GM19452 (cell line): ENCODE results near the gene C12orf56.
A peak's percentile ranks its signal among the peaks of the same experiment; 100 is the strongest.

Experiments
- ATAC-seq: cut with Tn5 transposase; IDR thresholded peaks from one replicate; pipeline ENCODE4 v1.9.1; 2021; ENCODE audit not compliant: unreplicated experiment

The C12orf56 gene, protein sequence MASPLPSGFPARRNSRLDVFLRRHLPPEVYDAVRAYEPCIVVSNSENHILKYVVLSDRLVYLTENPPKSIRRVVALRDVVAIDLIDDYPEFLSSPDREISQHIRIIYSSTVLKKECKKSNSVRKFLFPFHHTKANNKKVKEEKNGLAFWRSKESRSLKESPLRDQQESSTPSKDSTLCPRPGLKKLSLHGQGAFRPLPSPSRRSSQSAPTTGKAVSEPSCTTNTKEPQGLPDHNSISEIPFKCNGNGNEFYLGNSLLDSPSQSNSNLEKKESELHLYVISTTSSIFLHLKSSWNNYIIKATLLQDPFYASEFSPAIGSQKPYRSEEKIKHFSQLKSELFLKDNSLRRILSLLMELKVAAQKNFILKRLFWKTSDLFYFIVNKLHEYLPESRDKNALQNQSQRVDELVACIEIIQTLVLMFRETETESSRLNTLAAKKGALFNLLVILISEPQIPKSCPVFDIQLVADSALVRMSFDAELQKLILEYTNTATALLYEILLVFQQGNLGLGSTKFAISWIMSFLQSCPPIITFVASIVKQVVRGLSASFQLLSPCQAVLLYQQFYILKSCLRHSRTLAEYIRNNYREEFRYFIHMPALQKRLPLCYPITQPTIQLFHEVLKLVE

DNA sequence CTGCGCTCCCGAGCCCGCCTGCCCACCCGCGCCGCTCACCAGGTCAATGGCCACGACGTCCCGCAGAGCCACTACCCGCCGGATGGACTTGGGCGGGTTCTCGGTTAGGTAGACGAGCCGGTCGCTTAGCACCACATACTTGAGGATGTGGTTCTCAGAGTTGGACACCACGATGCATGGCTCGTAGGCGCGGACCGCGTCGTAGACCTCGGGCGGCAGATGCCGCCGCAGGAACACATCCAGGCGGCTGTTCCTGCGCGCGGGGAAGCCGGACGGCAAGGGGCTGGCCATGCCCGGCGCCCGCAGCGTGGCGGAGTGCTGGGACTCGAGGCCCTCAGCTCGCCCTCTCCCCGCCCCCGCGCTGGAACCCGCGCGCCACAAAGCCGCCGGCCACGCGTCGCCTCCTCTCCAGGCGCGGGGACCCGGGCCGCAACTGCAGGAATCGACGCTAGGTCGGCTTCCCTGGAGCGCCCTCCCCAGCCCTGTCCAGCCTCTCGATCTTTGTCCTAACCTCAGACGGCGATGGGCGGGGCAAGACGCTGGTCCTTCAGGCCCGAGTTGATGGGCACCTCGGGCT, at the start of gene C12orf56:
Gene C12orf56 (minus strand): TSS at position 484 of the 577 bp plus-strand sequence. CDS start 193 bp downstream, at position 291.
- no peak for ATAC-seq

DNA sequence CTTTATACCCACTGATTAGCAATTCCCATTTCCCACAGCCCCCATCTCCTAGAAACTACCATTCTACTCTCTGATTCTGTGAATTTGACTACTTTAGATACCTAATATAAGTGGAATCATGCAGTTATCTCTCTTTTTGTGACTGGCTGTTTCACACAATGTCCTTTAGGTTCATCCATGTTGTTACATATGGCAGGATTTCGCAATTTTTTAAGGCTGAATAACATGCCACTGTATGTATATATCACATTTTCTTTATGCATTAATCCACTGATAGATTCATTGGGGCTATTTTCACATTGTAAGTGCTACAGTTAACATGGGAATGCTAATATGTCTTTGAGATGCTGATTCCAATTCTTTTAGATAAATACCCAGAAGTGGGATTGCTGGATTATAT, 49.5 kb upstream of the C12orf56 start:
- no peak for ATAC-seq

DNA sequence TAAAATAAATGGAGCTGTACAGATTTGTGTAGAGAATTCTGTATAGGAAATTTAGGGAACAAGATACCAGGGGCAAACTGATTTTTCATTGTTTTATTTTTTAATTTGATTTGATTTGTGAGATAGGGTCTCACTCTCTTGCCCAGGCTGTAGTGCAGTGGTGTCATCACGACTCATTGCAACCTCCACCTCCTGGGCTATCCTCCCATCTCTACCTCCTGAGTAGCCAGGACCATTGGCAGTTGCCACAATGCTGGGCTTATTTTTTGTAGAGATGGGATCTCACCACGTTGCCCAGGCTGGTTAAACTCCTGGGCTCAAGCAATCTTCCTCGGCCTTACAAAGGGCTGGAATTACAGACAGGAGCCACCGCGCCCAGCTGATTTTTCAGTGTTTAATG, 43.4 kb upstream of the C12orf56 start:
- no peak for ATAC-seq

DNA sequence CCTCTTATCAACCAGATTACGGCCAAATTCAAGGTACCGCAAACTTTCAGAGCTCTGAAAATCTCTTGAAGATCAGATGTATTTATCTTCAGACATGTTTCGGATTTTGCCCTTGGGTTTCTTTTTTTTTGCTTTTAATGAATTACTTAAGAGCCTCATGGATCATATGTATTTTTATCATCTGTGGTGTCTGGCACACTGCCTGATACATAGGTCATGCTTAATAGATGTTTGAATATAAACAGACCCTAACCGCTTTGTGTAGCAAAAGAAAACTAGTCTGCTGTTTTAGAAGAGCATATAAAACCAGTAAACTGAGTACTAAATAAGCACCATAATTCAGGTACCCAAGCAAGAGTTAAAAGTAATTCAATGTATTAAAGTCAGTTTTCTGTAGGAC, 41.2 kb upstream of the C12orf56 start:
- ATAC-seq = no peak

DNA sequence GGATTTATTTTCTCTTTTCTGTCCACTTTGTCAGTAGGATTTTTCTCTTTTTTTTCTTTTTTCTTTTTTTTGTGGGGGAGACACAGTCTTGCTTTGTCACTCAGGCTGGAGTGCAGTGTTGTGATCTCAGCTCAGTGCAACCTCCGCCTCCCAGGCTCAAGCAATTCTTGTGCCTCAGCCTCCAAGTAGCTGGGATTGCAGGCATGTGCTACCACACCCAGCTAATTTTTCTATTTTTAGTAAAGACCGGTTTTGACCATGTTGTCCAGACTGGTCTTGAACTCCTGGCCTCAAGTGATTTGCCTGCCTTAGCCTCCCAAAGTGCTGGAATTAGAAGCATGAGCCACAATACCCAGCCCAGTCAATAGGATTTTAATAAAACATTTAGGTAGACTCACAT, 40.3 kb upstream of the C12orf56 start:
- no peak for ATAC-seq

DNA sequence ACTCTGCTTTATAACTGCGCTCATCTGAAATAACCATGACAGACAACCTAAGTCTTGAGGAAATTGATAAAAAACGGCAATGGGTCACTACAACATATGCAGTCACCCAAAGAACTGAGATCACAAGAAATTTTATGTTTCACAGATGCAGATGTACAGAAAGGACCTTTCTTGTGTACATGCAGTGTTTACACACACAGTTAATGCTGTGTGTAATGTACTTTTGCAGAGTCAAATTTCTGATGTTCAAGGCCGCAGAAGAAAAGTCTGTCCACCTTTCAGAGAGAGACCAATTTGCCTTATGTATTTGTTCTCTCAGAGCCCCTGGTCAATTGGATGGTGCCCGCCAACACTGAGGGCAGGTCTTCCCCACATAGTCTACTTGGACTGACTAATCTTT, 38.4 kb upstream of the C12orf56 start:
- ATAC-seq = no peak

DNA sequence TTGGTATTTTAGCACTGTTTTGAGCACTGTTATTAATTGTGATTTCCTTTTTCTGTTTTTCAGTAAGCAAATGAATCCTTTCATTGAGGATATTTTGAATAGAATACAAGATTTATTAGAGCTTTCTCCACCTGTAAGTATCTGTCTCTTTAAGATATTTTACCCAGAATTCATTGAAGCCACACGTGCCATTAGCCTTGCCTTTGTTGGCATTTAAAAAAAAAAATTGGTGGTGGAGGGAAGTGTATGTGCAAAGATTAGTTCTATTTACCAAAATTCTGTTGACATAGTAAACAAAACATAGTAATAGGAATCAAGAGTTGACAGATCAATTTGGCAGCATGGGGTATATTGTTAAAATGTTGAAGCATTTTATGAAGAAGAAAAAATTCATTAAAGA, 37.4 kb upstream of the C12orf56 start:
- ATAC-seq = no peak

DNA sequence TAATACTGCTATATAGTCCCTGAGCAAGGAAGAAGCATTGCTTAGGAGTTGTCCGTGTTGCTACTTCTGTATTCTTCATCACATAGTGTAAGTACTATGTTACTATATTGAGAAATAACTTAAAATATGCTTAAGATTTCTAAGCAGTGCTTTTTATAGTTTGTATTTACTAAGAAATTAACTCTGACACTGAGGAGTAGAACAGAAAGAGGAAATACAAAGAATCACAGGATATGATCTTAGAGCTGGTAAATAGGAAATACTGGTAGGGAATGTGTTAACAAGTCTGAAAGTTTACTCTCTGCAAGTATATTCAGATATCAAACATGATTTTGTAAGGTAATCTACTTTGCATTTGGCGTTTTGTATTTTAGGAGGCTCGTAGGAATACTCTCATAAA, 29.1 kb upstream of the C12orf56 start:
- ATAC-seq = no peak

DNA sequence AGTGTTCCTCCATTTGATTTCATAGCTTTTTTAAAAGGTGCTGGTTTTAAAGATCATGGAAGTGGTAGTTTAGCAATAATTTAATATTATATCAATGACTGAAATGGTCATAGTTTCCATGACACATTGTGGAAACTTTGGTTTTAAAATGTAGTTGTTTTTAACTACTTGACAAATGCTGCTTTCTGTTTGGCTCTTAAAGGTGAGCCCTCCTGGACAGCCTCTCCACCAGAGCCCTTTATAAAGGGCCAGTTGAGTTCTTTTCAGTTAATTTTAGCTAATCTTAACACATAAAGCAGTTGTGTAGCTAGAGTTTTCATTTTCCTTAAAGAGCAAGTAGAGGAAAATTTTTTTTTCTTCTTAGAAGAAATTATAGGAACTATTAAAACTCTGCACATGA, 27.7 kb upstream of the C12orf56 start:
- no peak for ATAC-seq

DNA sequence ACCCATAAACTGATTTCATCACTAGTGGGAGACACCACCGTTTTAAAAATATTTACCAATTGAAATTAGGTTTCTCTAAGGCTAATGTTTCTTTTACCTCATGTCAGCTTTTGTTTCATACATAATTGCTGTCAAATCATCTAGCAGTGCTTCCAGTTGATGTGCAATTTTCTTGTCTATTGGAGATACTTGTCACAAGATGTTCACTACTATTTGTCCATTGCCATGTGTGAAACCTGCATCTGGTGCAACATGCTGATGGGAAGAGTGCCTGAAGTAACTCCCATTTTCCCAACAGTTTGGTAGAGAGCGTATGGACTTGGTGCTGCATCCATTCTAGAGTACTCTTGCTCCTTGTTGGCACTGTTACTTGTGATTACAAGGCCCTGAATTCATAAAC, 23.3 kb upstream of the C12orf56 start:
- ATAC-seq = no peak

DNA sequence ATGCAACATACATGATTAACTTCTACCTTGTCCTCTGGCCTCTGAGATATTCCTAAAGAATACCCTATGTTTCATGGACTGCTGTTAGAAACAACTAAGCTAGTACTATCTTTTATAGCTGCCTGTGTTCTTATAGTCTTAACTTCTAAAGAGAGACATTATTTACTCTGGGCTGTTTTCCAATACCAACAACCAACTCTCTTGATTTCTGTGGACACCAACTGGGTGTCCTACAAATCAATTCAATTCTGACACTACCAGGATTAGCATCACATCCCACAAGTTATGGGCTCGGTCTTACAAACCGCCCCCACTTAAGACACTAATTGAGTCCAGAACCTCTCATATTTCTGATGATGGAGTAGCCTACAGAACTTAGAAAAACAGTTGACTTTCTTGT, 21.9 kb upstream of the C12orf56 start:
- ATAC-seq = no peak

DNA sequence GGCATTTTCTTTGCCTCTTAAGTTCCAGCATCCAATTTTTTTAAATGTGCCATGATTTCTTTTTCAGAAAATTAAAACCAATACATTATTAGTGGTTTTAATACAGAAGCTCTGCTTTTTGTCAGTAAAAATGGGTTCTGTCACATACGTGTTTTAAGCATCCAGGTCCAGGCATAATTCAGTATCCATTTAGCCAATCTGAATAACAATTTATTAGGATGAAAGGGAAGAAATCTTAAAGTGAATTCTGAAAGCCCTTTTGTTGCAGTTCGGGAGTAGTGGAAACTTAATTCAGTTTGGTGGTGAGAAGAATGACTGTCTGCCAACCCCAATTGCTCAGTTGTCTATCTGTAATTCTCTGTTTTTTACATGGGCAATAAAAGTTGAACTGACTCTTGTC, 20.9 kb upstream of the C12orf56 start:
- ATAC-seq = no peak

DNA sequence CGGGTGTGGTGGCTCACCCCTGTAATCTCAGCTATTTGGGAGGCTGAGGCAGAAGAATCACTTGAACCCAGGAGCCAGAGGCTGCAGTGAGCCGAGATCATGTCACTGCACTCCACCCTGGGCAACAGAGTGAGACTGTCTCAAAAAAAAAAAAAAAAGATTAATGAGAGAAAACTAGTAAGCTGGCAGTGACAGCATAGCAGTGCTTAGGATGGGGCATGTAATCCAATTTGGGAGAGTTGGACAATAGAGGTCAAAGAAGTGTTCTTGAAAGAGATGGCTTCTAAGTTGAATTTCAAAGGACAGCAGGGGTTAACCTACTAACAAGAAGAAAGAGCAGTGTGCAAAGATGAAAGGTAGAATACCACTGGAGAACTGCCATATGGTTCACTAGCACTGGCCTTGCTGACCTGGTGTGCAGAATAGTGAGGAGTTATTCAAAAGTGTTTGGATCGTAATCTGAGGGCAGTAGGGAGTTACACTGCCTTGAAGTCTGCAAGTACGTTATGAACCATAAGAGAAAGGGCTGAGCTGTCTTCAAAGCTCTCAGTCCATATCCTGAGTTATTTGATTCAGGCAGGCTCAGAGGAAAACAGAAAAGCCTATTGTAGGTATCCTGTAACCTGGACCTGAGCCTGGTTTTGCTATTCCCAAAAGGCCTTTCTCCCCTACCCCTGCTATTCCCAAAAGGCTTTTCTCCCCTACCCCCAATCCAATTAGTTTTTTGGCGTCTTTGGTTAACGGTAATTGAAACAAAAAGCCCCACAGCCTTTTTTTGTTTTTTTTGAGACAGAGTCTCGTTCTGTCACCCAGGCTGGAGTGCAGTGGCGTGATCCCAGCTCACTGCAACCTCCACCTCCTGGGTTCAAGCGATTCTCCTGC, 17.0 kb upstream of the C12orf56 start:
- no peak for ATAC-seq

DNA sequence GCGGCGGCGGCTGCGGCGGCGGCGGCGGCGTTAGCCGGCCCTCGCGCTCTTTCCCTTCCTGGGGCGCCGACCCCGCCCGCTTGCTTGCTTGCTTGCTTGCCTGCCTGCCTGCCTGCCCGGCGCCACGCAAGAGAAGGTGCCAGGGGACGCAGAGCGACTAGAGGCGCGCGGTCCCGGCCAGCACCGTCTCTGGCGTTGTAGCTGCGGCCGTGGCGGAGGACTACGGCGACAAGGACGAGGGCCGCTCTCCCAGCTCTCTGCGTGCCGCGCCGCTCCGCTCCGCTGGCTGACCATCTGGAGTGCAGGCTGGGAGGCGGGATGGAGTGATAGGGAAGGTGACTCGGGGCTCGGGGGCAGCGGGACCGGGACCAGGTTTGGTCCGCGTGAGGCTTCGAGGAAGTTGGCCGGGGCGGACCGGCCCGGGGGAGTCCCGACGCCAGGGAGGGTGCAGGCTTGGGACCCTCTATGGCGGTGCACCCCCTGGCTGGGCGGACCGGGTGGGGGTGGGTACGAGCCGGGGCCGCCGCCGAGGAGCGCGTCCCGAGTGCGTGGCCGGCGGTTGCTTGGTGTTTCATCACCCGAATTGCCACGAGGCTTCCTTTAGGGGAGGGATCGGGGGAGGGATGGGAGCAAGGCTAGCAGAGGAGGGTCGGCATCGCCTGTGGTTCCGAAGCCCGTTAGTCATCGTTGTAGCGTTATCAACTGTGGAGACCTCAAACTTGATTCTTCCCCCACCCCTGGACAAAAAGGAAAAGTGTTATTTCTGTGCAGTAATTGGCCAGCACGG, 14.1 kb upstream of the C12orf56 start:
- ATAC-seq = peak; percentile 28

DNA sequence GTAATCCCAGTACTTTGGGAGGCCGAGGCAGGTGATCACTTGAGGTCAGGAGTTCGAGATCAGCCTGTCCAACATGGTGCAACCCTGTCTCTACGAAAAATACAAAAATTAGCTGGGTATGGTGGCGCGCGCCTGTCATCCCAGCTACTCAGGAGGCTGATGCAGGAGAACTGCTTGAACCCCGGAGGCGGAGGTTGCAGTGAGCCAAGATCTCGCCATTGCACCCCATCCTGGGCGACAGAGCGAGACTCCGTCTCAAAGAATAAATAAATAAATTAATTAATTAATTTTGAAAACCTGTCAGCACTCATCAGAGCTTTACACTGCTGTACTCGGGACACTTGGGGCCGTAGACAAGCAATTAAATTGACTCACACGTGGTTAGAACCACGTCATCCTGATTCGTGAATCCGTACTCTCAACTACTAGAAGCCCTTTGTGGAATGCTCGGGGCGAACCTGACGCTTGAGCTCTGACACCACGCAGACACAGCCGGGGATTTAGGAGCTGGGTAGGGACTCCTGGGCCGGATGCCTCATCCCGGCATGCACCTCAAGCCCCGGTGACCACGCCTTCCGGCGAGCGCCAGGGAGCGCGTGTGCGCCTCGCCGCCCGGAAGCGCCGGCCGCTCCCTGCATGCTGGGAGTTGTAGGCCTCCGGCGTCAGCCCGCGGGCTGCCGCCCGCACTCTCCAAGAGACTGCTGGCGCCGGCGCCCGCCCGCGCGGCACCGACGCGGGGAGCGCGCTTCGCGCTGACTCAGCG, 13.3 kb upstream of the C12orf56 start, which contains the start of gene XPOT:
Gene XPOT (plus strand): TSS at position 686 of the 763 bp plus-strand sequence. CDS start 5,644 bp downstream, outside the sequence.
- ATAC-seq = peak; percentile 95

DNA sequence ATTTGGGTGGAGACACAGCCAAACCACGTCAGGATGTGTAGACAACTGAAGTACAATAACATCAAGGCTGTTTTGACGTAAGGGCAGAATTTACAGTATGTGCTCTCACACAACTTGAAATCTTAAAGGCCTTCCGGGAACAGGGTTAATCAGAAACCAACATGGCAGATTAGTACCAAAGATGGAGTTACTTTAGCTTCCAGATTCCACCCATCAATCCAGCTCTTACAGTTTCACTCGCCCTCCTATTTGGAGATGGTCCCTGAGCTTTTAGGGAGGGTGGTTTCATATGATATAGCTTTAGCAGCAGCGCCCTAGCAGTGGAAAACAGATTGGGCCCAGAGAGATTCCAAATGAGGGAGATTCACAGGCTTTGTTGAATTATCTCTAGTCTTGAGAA, 11.6 kb upstream of the C12orf56 start:
- no peak for ATAC-seq

DNA sequence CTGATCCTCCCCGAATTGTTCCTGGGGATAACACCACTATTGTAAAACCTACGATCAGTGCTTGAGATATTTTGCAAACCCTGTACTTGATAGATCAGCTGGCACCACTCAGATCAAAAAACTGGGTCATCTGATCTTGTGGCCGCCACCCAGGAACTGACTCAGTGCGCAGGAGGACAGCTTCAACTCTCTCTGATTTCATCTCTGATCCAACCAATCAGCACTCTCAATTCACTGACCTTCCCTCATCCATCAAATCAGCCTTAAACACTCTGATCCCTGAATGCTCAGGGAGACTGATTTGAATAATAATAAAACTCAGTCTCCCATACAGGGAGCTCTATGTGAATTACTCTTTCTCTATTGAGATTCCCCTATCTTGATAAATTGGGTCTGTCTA, 9.5 kb upstream of the C12orf56 start:
- no peak for ATAC-seq

DNA sequence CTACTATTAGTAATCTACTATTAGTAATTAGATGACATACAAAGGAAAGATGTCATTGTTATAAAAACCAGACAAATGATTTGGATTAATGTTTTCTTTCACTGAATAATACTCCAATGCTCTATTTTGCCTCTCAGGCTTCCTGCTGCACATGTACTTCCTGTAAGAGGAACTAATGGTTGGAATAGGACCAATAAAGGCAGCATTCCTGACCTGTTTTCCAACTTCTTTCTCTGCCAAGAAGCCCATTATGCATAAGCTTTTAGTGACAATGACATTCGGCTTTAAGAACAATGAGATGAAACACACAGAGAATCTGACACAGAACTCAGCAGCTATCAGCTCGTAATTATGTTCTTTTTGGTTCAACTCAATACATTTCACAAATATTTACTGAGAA, 5.2 kb upstream of the C12orf56 start:
- no peak for ATAC-seq

DNA sequence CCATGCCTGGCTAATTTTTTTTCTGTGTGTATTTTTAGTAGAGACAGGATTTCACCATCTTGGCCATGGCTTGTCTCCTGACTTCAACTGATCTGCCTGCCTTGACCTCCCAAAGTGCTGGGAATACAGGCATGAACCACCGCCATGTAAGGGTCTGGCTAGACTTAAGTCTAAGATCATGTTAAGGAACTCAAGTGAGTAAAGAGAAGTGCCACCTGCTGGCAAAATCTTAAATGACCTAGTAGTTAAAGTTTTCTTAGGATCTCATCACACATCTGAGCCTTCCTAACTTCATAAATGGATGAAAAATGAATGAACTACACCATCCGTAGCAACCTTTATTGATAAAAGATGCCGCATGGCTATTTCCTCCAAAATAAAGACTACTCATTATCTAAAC, 1.7 kb upstream of the C12orf56 start:
- ATAC-seq = no peak

DNA sequence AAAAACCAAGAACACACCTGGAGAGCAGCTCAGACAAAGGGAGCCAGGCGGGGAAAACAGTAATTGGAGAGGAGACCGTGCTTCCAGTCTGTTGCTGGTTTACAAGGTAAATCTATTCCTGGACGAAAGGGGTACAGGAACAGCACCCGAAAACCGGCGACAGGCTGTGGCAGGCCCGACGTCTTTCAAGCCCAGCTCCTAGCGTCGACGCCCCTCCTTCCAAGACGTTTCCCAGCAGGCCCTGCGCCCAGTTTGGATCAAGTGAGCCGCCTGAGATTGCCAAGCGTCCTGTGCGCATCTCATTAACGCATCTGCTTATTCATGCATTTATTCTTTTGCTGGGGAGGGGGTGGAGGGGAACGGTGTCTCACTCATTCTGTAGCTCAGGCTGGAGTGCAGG, 1.4 kb downstream of the C12orf56 start:
- ATAC-seq = no peak
